K562 (cell line): ENCODE results near the gene NLRP6. TPM values are rescaled to one million over a fixed set of nuclear protein-coding genes. Genes with fewer than 3 reads are reported as not detected.

Source experiments
- ATF7 ChIP-seq: fragments of 450-650 bp; IDR thresholded peaks from 2 replicates; pipeline ENCODE4 v1.7.1; 2014; ENCODE audit warnings: mild to moderate bottlenecking, moderate library complexity
- CEBPZ ChIP-seq: fragments of 150-350 bp; IDR thresholded peaks from 2 replicates; pipeline ENCODE4 v1.6.1; 2014; ENCODE audit warnings: low read depth, mild to moderate bottlenecking, low read length, borderline replicate concordance
- CREB3 ChIP-seq: fragments of 450-650 bp; conservative IDR thresholded peaks from 2 replicates; pipeline ENCODE4 v1.6.1; 2016; ENCODE audit warnings: missing genetic modification characterization, low read depth, mild to moderate bottlenecking, missing compliant biosample characterization, moderate library complexity
- E2F6 ChIP-seq, 2 experiments: IDR thresholded peaks; 2 replicates each; pipeline ENCODE4 v1.6.1; 2011; ENCODE audit warnings: borderline replicate concordance in 1 of 2, control low read depth in 1 of 2, low read depth in 1 of 2, low read length in 1 of 2, mild to moderate bottlenecking in 1 of 2, mixed read lengths in 1 of 2, moderate library complexity in 1 of 2; ENCODE audit not compliant: insufficient read depth in 1 of 2, insufficient read length in 1 of 2, poor library complexity in 1 of 2, severe bottlenecking in 1 of 2; ENCODE audit errors: extremely low read depth in 1 of 2
- GABPA ChIP-seq: fragments of 200-800 bp; sonication (Bioruptor generic); conservative IDR thresholded peaks from 2 replicates; pipeline ENCODE4 v1.6.1; 2016; ENCODE audit warnings: low read depth, missing genetic modification characterization, missing compliant biosample characterization
- MAFF ChIP-seq: IDR thresholded peaks from 2 replicates; pipeline ENCODE4 v1.6.1; 2012; ENCODE audit warnings: low read length, improper control_type of control experiment
- NFIC ChIP-seq: fragments of 450-650 bp; IDR thresholded peaks from 2 replicates; pipeline ENCODE4 v1.6.1; 2017; ENCODE audit warnings: mild to moderate bottlenecking, inconsistent platforms
- TEAD1 ChIP-seq, 2 experiments: fragments of 450-650 bp in 1 of 2; sonication (generic) in 1 of 2; formaldehyde crosslinking; IDR thresholded peaks; 2 replicates each; pipeline versions ENCODE4 v1.4.0 to v1.8.0; 2020 to 2022; ENCODE audit warnings: mild to moderate bottlenecking in 2 of 2, missing genetic modification reagents in 1 of 2
- ZNF584 ChIP-seq: fragments of 200-800 bp; sonication (Bioruptor generic); IDR thresholded peaks from 2 replicates; pipeline ENCODE4 v1.6.1; 2016; ENCODE audit warnings: low read depth, mild to moderate bottlenecking, missing genetic modification characterization, missing compliant biosample characterization
- ZNF589 ChIP-seq: fragments of 200-800 bp; sonication (Bioruptor generic); IDR thresholded peaks from 2 replicates; pipeline ENCODE4 v1.6.1; 2016; ENCODE audit warnings: low read depth, missing genetic modification characterization, missing compliant biosample characterization
- ZNF592 ChIP-seq: fragments of 450-650 bp; IDR thresholded peaks from 2 replicates; pipeline ENCODE4 v1.6.1; 2017; ENCODE audit warnings: antibody characterized with exemption, mild to moderate bottlenecking
- polyA plus RNA-seq, 8 experiments: library from polyadenylated mRNA; depleted of rRNA in 4 of 8; stranded (reverse) in 5 of 8; unstranded in 3 of 8; fragments of >200 nt; fragmentation: Nextera tagmentation in 2 of 8; fragmentation: Illumina TruSeq in 1 of 8; extraction: Ambion mirVana in 2 of 8; extraction: Trizol in 1 of 8; gene quantifications; 2 replicates each; pipeline versions ENCODE4 v1.2.1 to v1.2.3, GENCODE V29; 2011 to 2014; ENCODE audit warnings: inconsistent platforms in 1 of 8, missing spikeins in 1 of 8
- total RNA-seq, 7 experiments: library from RNA; depleted of rRNA in 6 of 7; stranded (reverse); fragments of >200 nt in 6 of 7; fragmentation: Illumina TruSeq in 2 of 7; extraction: Trizol in 2 of 7; gene quantifications; 2 replicates each; pipeline versions ENCODE4 v1.2.1 to v1.2.3, GENCODE V29; 2011 to 2021; ENCODE audit warnings: low replicate concordance in 1 of 7
- TF ChIP-seq, protein P1 (sequence below), 2 experiments: fragments of 450-650 bp in 1 of 2; sonication (generic) in 1 of 2; formaldehyde crosslinking in 1 of 2; IDR thresholded peaks in 1 of 2; conservative IDR thresholded peaks in 1 of 2; 2 replicates each; pipeline versions ENCODE4 v1.6.1 to v1.8.1; 2016 to 2023; ENCODE audit warnings: mild to moderate bottlenecking in 2 of 2, moderate library complexity in 2 of 2, inconsistent platforms in 1 of 2, missing genetic modification reagents in 1 of 2

NLRP6 gene
- total and polyA plus RNA-seq, 9 of the 15 experiments (the other 6 are each of a cell fraction or from before 2014, with no cell fraction given), result 0.03 to 0.18 (median 0.15) TPM; not detected in 5

DNA sequence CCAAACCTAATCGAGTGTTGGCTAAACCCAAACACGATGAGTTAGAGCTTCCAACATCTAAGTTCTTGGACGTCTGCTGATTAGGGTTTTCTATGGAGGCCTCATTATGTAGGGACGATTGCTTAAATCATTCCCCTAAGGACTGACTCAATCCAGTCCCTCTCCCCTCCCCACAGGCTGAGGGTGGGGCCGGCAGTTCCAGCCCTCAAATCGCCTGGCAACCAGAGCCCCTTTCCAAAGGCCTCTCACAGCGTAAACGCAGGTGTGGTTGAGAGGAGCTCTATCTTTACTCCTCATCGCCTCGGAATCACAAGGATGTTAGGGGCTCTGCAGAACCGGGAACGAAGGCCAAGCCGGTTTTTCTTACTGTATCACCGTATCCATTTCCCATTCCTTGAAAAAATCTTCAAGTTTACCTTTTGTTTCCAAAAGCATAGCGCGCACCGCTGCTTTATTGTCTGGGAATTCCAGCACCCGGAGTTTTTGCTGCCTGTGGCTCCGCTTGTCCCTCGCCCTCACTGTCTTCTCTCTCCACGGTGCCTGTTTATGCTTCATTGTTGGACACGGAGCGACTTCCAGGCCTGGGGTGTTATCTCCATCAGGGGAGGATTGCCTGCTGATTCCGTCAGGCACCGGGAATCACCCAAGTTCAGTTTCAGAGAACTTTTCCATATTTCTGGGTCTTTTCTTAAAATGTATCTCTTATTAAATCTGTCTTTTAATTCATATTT is 56.2 kb downstream of the NLRP6 start (continued):
- TF ChIP-seq, protein P1, sequence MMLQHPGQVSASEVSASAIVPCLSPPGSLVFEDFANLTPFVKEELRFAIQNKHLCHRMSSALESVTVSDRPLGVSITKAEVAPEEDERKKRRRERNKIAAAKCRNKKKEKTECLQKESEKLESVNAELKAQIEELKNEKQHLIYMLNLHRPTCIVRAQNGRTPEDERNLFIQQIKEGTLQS (IDR thresholded peaks at IDR 0.05), result no peak
- TF ChIP-seq, protein P1 (CRISPR knock-in tag; conservative IDR thresholded peaks at IDR 0.05), result no peak
- no peak for TF ChIP-seq E2F6 (IDR thresholded peaks at IDR 0.05; ENCODE audit: borderline replicate concordance in 1 of 2, extremely low read depth in 1 of 2, insufficient read depth in 1 of 2, insufficient read length in 1 of 2, low read depth in 1 of 2, low read length in 1 of 2, poor library complexity in 1 of 2, severe bottlenecking in 1 of 2)
- peak; percentile 91 for TF ChIP-seq ZNF589
- TF ChIP-seq CEBPZ, result no peak
- TF ChIP-seq TEAD1 (CRISPR knock-in tag; IDR thresholded peaks at IDR 0.05), result no peak
- TF ChIP-seq NFIC, result no peak
- peak; percentile 38; the same call in 1 of the 2 replicates for TF ChIP-seq ATF7
- no peak for TF ChIP-seq ZNF584
- TF ChIP-seq MAFF, result no peak
- TF ChIP-seq CREB3 (tag), result no peak
- TF ChIP-seq ZNF592, result peak; percentile 48; the same call in 1 of the 2 replicates
- TF ChIP-seq GABPA (tag), result no peak
